Stimulated activated CD4-positive, alpha-beta T cell treated with anti-CD3 and anti-CD28 coated beads, TNF-alpha, amount 100 ng/mL, for 4 hours (primary cell): ENCODE measurements around the gene NFIA.
"Not testable (repeated sequence)": the region's sequence is repeated elsewhere in the genome, so short reads cannot be mapped to it uniquely, and the experiment has no call there.

Experiments
- DNase-seq, 3 experiments: peaks; one replicate each; pipeline ENCODE4 v3.0.0-alpha.2; 2020; ENCODE audit warnings: low read depth in 3 of 3

Gene NFIA

GRCh38 chr1:61058483-61059245 is 23.7 kb upstream of the NFIA start:
- DNase-seq, result no peak

- DNase-seq, result not testable (repeated sequence)
Measured at GRCh38 chr1:61061601-61062000, 20.8 kb upstream of the NFIA start.

GRCh38 chr1:61064673-61065072 is 17.7 kb upstream of the NFIA start:
- no peak for DNase-seq

- no peak for DNase-seq
Measured at GRCh38 chr1:61067446-61068019, 14.8 kb upstream of the NFIA start.

- DNase-seq, result no peak
Measured at GRCh38 chr1:61070054-61070453, 12.3 kb upstream of the NFIA start.

GRCh38 chr1:61071205-61072130 is 10.9 kb upstream of the NFIA start:
- no peak for DNase-seq

GRCh38 chr1:61073871-61074270 is 8.5 kb upstream of the NFIA start:
- no peak for DNase-seq

- not testable (repeated sequence) for DNase-seq
Measured at GRCh38 chr1:61075833-61076232, 6.5 kb upstream of the NFIA start.

- peak in 2 of 3 experiments; percentile 52 to 60 for DNase-seq
Measured at GRCh38 chr1:61076728-61077675, 5.4 kb upstream of the NFIA start.

GRCh38 chr1:61077676-61078541 is 4.5 kb upstream of the NFIA start:
- peak; percentile 59 to 86 (median 74) for DNase-seq

- no peak for DNase-seq
Measured at GRCh38 chr1:61078618-61079295, 3.6 kb upstream of the NFIA start.

- DNase-seq, result no peak
Measured at GRCh38 chr1:61079296-61079897, 3.0 kb upstream of the NFIA start.

GRCh38 chr1:61079898-61080336 is 2.4 kb upstream of the NFIA start:
- no peak for DNase-seq

GRCh38 chr1:61080413-61081143 is 1.8 kb upstream of the NFIA start:
- no peak for DNase-seq

- DNase-seq, result no peak
Measured at GRCh38 chr1:61081144-61081685, 1.1 kb upstream of the NFIA start.

- DNase-seq, result peak in 1 of 3 experiments; percentile 46
Measured at GRCh38 chr1:61081686-61082310, 563 bp upstream of the NFIA start.

- DNase-seq, result peak in 1 of 3 experiments; percentile 7
Measured at GRCh38 chr1:61083013-61083806, 849 bp downstream of the NFIA start.
